GM19397 (cell line): Measurements from ENCODE around the gene ARSG.
"Not testable (repeated sequence)": the region's sequence is repeated elsewhere in the genome, so short reads cannot be mapped to it uniquely, and the experiment has no call there.

ENCODE experiments used
- ATAC-seq: cut with Tn5 transposase; IDR thresholded peaks from one replicate; pipeline ENCODE4 v1.9.1; 2021; ENCODE audit warnings: mild to moderate bottlenecking, moderate library complexity; ENCODE audit not compliant: unreplicated experiment

Gene ARSG

GRCh38 chr17:68302666-68303065 lies 11.4 kb downstream of the ARSG start:
- ATAC-seq, result no peak

DNA sequence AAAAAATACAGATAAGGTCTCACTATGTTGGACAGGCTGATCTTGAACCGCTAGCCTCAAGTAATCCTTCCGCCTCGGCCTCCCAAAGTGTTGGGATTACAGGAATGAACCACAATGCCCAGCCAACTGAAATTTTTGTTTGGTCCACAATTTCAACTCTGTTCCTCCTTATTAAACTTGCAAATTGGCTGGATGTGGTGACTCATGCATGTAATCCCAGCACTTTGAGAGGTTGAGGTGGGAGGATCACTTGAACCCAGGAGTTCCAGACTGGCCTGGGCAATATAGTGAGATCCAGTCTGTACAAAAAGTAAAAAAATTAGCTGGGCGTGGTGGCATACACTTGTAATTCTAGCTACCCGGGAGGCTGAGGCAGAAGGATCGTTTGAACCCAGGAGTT lies 13.4 kb downstream of the ARSG start:
- ATAC-seq, result no peak

GRCh38 chr17:68305142-68305541 lies 13.8 kb downstream of the ARSG start:
- ATAC-seq, result no peak

DNA sequence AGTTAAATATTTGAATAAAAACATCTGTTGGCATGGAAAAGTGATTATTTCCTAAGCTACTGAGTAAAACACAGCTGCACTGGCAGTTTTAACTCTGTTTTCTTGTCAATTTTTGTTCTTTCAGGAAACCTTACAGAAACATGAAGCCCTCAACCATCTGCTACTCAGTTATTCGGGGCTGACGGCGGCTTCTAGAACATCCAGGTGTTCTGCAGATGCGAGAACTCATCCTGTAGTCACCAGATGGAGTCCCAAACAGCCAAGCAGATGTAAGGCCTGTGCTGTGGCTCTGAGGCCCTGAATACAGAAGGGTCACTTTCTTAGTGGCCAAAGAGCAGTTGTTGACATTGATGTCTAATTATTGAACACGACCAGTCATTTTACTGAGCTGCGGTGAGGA lies 15.5 kb downstream of the ARSG start:
- no peak for ATAC-seq

DNA sequence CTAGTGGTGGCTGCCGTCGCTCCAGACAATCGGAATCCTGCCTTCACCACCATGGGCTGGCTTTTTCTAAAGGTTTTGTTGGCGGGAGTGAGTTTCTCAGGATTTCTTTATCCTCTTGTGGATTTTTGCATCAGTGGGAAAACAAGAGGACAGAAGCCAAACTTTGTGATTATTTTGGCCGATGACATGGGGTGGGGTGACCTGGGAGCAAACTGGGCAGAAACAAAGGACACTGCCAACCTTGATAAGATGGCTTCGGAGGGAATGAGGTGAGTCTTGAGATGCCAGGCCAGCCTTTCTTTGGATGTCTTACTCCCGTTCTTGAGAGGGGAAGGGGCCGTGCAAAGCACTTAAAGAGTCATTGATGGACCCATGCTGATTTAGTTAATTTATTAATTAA lies 16.1 kb downstream of the ARSG start:
- ATAC-seq, result no peak

DNA sequence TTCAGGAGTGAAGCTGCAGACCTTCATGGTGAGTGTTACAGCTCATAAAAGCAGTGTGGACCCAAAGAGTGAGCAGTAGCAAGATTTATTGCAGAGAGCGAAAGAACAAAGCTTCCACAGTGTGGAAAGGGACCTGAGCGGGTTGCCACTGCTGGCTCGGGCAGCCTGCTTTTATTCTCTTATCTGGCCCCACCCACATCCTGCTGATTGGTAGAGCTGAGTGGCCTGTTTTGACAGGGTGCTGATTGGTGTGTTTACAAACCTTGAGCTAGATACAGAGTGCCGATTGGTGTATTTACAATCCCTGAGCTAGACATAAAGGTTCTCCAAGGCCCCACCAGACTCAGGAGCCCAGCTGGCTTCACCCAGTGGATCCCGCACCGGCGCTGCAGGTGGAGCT lies 17.2 kb downstream of the ARSG start:
- not testable (repeated sequence) for ATAC-seq

GRCh38 chr17:68309066-68309670 lies 17.9 kb downstream of the ARSG start:
- ATAC-seq, result not testable (repeated sequence)

- no peak for ATAC-seq
Observed at GRCh38 chr17:68310152-68310551, 18.9 kb downstream of the ARSG start.

- ATAC-seq, result no peak
Observed at GRCh38 chr17:68314916-68315535, 23.7 kb downstream of the ARSG start.

DNA sequence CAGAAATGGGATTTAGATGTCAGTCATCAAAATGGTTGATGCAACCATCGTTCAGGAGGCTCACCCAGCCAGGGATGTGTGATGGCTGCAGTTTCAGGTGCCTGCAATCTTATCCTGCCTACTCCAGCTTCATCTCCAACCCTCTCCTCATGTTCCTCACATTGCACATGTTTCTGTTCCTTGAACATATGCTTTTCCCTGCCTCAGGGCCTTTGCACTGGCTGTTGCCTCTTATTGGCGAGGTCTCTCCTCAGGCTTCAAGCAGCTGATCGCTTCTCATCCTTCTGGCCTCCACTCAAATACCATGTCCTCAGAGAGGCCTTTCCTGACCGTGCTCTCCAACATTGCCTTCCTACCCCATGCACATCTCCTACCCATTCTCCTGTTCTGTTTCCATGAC lies 24.6 kb downstream of the ARSG start:
- ATAC-seq, result no peak

- ATAC-seq, result no peak
Observed at GRCh38 chr17:68317458-68317857, 26.2 kb downstream of the ARSG start.

GRCh38 chr17:68318103-68318991 lies 27.1 kb downstream of the ARSG start:
- no peak for ATAC-seq

GRCh38 chr17:68319410-68320162 lies 28.3 kb downstream of the ARSG start:
- ATAC-seq, result no peak

GRCh38 chr17:68320311-68320865 lies 29.1 kb downstream of the ARSG start:
- ATAC-seq, result no peak

GRCh38 chr17:68320943-68321555 lies 29.8 kb downstream of the ARSG start:
- no peak for ATAC-seq

- ATAC-seq, result no peak
Observed at GRCh38 chr17:68321556-68321954, 30.3 kb downstream of the ARSG start.

DNA sequence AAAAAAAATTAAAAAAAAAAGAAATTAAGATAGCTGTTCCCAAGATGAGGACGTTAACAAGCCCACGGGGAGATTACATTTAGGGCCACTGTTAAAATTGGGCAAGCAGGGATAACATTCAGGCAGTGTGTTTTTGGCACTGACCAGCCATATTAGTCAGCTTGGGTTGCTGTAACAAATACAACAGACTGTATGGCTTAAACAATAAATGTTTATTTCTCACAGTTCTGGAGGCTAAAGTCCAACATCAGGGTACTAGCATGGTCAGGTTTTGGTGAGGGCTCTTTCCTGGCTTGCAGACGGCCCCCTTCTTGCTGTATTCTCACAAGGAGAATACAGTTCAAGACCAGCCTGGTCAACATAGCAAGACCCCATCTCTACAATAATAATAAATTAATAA lies 31.3 kb downstream of the ARSG start:
- no peak for ATAC-seq

GRCh38 chr17:68324114-68324513 lies 32.8 kb downstream of the ARSG start:
- no peak for ATAC-seq

DNA sequence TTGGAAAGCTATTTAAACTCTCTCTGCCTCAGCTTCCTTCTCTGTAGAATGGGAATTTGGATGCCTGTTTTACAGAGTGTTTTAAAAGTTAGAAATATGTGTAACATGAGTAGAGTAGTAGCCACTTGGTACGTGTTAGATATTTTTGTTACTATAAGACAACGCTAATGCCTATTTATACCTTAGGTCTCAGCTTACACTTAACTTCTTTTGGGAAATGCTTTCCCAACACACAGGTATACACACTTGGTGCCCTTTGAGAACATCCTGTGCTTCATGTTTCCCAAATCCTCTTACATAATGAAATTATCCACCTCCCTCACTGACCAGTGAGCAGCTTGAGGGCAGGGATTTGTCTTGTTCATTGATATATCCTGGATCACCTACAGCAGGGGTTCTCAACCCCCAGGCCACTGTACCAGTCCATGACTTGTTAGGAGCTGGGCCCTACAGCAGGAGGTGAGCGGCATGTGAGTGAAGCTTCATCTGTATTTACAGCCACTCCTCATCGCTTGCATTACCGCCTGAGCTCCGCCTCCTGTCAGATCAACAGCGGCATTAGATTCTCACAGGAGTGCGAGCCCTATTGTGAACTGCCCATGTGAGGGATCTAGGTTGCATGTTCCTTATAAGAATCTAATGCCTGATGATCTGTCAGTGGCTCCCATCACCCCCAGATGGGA lies 33.5 kb downstream of the ARSG start:
- no peak for ATAC-seq

DNA sequence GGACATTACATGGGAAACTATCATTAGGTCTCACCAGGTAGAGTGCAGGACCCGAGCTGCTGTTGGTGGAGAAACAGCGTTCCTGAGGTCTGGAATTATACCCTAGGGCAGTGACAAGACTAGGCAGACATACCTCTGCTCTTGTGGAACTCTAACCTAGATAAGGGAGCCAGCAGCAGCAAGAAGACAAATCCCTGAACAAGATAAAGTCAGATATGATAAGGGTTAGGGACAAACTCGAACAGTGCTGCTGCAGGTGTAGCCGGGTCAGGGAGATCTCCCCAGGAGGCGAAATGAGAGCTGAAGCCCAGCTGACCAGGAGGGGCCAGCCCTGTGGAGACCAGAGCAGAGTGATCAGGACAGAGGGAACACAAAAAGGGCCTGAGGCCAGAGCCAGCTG lies 34.7 kb downstream of the ARSG start:
- no peak for ATAC-seq
